GM12864 (cell line): ENCODE measurements around the gene HOXB5.

Experiments
- DNase-seq: peaks from one replicate; pipeline ENCODE4 v3.0.0-alpha.2; 2011; ENCODE audit warnings: low read depth
- H3K4me3 ChIP-seq: 2 replicates; pipeline ENCODE4 v1.5.1; 2011; ENCODE audit warnings: mild to moderate bottlenecking, low read depth, low read length, control low read depth
- CTCF ChIP-seq: IDR thresholded peaks from 2 replicates; pipeline ENCODE4 v1.5.1; 2011; ENCODE audit warnings: low read depth, mild to moderate bottlenecking, moderate library complexity, low read length, control low read depth, inconsistent platforms; ENCODE audit errors: missing control alignments

HOXB5 gene

GRCh38 chr17:48558831-48559121 is 34.8 kb downstream of the HOXB5 start:
- H3K4me3 ChIP-seq: no peak overlapping the region
- TF ChIP-seq CTCF: no peak
- DNase-seq: no peak

- H3K4me3 ChIP-seq: no peak overlapping the region
- DNase-seq: no peak
- no peak for TF ChIP-seq CTCF
Observed at GRCh38 chr17:48558057-48558830, 35.3 kb downstream of the HOXB5 start.

GRCh38 chr17:48556576-48557401 is 36.8 kb downstream of the HOXB5 start:
- H3K4me3 ChIP-seq: no peak overlapping the region
- DNase-seq: no peak
- no peak for TF ChIP-seq CTCF

GRCh38 chr17:48556229-48556575 is 37.4 kb downstream of the HOXB5 start:
- no peak for TF ChIP-seq CTCF
- no peak overlapping the region for H3K4me3 ChIP-seq
- DNase-seq: no peak

GRCh38 chr17:48555258-48556228 is 38.0 kb downstream of the HOXB5 start:
- no peak overlapping the region for H3K4me3 ChIP-seq
- TF ChIP-seq CTCF: no peak
- no peak for DNase-seq

- no peak for DNase-seq
- TF ChIP-seq CTCF: no peak
- no peak overlapping the region for H3K4me3 ChIP-seq
Observed at GRCh38 chr17:48554412-48555257, 38.9 kb downstream of the HOXB5 start.
